GM15510 (cell line): ENCODE results near the gene ADAMTSL3.

Experiments
- POLR2A ChIP-seq: IDR thresholded peaks from 3 replicates; pipeline ENCODE4 v1.6.1; 2011; ENCODE audit warnings: borderline replicate concordance; ENCODE audit not compliant: insufficient read length; ENCODE audit errors: extremely low read depth

ADAMTSL3 gene

DNA sequence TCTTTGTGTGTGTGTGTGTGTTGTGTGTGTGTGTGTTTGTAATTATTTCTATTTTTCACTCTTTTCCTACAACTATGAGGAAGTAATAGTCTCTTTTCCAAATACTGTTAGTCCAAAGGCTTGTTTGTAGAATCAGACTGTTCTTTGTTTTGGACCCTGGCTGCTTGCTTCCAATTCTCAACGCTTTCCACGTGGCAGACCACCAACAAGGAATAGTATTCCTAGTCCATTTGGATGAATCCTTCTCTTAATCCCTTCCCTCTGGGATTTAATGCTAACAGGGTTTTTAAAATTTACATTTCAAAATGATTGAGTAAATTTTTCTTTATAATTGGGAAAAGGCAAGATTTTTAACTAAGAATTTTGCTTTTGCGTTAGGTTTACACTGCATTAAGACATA is 62.7 kb downstream of the ADAMTSL3 start:
- no peak for TF ChIP-seq POLR2A

GRCh38 chr15:83717010-83717409 is 63.1 kb downstream of the ADAMTSL3 start:
- TF ChIP-seq POLR2A, result no peak

- no peak for TF ChIP-seq POLR2A
Measured at GRCh38 chr15:83720468-83720867, 66.5 kb downstream of the ADAMTSL3 start.

- TF ChIP-seq POLR2A, result no peak
Measured at GRCh38 chr15:83721031-83721430, 67.1 kb downstream of the ADAMTSL3 start.

DNA sequence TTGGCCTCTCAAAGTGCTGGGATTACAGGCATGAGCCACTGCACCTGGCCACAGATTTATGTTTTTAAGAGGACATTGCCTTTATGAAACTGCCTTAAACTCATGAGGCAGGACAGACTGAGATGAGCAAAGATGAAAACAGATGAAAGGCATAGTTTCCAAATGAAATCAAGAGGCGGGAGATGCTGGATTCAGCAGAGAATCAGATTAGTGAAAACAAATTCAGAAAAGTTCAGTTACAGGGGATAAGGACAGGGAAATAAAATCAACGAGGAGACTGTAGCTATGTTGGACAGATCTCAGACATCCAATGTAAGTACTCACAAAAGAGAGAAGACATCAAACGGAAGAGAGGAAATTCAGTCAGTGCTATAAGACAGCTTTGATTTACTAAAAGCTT is 68.1 kb downstream of the ADAMTSL3 start:
- no peak for TF ChIP-seq POLR2A

GRCh38 chr15:83723216-83723615 is 69.3 kb downstream of the ADAMTSL3 start:
- TF ChIP-seq POLR2A, result no peak

DNA sequence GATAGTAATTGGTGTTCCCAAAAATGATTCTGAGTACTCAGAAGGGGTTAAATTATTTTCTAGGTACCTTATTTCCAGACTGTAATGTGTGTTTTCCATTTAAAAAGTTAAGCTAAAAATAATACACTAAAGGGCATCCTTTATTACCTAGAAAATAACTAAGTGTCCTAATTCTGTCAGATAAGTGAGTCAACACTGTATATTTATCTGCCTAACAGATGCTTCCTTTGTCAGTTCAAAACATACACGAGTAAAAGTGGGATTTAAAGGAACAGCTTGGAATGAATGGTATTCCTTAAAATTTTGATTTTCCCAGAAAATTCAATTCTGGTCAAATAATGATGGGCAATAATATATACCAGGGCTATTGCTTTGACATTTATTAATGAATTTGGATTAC is 78.3 kb downstream of the ADAMTSL3 start:
- no peak for TF ChIP-seq POLR2A

- TF ChIP-seq POLR2A, result no peak
Measured at GRCh38 chr15:83732770-83733169, 78.8 kb downstream of the ADAMTSL3 start.

- no peak for TF ChIP-seq POLR2A
Measured at GRCh38 chr15:83733206-83733605, 79.3 kb downstream of the ADAMTSL3 start.

- TF ChIP-seq POLR2A, result no peak
Measured at GRCh38 chr15:83733691-83734090, 79.8 kb downstream of the ADAMTSL3 start.

GRCh38 chr15:83734487-83734886 is 80.6 kb downstream of the ADAMTSL3 start:
- TF ChIP-seq POLR2A, result no peak

DNA sequence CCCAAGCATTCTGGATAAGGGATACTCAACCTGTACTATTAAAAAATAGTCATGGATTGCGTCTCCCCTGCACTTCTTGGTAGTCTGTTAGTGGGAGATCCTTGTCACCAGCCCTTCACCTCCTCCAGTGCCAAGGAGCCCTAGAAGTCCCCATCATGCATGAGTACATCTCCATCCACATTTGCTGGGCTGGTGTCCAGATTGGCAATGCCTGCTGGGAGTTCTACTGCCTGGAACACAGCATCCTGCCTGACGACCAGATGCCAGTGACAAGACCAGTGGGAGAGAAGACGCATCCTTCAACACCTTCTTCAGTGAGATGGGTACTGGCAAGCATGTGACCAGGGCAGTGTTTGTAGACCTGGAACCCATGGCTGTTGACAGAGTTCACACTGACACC is 85.7 kb downstream of the ADAMTSL3 start:
- no peak for TF ChIP-seq POLR2A

DNA sequence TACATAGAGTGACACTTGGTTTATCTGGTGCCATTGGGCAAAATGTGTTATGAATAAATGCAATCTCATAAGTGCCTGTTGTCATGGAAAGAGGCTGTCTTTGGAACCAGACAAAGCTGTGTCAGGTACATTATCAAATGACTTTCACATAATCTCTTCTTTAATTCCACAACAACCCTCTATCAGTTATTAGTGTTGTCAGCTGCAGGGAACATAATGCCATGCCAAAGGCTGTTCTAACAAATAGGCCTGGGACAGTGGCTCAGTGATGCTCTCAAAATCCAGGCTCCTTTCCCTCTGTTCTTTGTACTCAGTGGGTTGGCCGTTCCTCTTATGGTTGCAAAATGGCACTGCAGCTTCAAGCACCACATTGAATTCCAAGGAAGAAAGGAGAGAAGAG is 91.8 kb downstream of the ADAMTSL3 start:
- TF ChIP-seq POLR2A, result no peak

DNA sequence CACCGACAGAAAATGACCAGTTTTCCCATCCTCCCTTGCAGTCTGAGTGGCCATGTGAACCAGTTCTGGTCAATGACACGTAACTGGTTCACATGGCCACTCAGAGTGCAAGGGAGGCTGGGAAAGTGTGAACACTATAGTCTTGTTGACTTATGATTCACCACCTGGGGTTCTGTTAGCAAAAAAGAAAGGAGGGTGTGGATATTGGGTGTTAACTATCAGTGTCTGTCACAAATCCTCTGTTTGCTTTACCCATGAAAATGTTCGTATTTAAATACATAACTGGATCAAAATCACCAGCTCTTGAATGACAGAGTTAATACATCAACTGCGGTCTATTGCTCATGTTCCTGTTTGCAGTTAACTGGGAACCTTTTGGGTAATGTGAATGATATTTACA is 92.3 kb downstream of the ADAMTSL3 start:
- TF ChIP-seq POLR2A, result no peak

DNA sequence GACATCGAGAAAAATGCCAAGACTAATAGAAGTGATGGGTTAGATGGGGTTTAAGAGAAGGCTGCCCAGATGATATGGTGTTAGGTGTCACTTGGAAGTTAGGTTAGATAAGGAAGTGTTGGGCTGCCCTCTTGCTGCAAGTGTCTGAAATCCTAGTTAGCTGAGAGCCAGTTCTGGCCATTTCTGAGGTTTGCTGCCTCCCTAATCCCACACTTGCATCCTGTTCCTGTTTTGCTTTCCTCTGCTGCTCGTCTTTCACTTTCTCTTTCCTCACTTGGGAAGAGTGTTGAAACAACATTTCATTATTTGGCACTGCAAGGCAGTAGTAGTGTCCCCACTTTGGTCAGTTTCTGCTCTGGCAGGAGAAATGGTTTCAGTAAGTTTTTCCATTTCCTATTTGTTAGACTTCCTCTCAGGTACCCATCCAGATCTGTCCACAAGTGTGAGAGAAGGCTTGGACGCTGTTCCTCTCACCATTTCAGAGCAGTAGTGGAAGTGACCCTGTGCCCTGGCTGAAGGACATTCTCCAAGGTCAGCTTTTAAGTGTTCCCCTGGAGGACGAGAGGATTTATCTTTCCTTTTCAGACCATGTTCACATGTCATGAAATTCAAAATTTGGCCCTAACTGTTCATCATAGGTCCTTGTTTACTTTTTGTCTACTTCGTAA is 93.3 kb downstream of the ADAMTSL3 start:
- TF ChIP-seq POLR2A, result no peak

DNA sequence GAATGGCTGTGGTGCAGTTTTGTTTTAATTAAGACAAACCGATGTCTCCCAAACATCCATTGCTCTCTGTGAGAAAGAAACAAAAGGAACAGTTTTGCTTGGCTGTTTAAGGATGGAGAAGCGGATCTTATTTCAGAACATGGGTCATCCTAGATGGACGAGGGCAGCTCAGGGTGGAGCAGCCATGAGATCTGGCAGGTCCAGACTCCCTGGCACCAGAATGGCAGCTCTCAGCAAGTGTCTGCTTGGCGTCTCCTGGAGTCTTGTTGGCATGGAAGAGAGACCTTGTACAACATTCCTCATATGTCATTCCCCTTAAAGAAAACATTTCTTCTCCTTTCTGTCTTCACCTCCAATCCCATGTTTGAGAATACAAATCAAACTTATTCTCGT is 93.8 kb downstream of the ADAMTSL3 start:
- no peak for TF ChIP-seq POLR2A
